HG03095 (cell line): Measurements from ENCODE around the gene G6PC3.
"Not testable (repeated sequence)": the region's sequence is repeated elsewhere in the genome, so short reads cannot be mapped to it uniquely, and the experiment has no call there.

Experiments
- ATAC-seq: cut with Tn5 transposase; IDR thresholded peaks from one replicate; pipeline ENCODE4 v1.9.1; 2021; ENCODE audit warnings: moderate library complexity; ENCODE audit not compliant: unreplicated experiment

G6PC3 gene

GRCh38 chr17:44082256-44082927, 11.9 kb downstream of the G6PC3 start:
- ATAC-seq = no peak

DNA sequence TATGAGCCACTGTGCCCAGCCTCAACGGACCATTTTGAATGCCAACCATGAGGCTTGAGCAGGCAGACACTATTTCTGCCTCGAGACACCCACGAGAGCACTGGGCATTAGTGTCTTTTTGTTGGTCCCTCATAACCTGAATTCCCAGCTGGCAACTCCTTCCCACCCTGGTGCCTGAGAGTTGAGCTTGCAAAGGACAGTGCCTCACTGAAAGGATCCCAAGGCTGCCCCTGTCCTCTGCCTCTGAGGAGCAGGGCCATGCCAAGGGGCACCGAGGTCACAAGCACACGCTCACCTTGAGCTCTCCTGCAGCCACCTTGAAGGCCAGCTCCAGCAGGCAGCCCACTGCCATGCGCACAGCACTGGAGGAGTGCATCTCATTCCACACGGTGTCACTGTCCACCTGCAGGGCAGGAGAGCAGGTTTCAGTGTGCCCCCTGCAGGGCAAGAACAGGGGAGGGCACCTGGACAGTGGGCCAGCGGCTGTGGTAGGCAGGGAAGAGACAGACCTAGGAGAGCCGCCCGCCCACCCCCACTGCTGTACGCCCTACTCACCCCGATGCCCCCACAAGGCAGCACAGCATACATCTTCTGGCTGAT, 12.8 kb downstream of the G6PC3 start:
- ATAC-seq = no peak

DNA sequence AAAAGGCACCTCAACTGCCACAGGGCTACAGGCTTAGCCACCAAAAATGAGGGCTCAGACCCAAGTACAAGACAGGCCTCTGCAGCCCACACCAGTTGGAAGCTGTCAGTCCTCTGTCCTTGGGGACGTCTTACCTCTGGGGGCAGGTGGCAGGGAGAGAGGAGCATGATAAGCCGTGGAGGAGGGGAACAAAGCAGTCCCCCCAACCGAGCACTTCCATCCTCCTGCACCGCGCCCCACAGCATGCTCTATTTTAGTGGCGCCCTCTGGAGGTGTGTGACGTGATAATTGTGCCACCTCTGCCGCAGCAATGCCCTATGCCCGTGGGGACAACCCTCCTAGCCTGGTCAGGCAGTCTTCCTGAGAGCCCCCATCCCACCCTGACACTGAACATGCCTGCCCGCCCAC, 13.6 kb downstream of the G6PC3 start:
- ATAC-seq = no peak

DNA sequence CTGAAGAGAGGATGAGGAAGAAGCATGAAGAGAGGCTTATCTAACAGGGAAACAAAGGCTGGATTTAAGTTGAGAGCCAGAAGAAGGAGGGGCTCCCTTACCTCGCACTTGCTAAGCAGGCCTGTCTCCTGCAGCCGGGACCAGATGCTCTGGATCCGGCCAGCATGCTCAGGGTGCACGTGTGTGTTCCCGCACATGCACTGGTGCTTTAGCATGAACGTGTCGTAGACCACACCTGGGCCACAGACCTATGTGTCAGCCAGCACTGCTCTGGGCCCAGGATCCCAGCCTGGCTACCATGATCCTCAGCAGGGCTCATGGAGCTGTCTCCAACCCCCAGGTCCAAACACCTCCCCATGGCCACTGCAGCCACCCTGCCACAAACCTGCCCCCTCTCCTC, 14.4 kb downstream of the G6PC3 start:
- no peak for ATAC-seq

GRCh38 chr17:44085908-44086307, 15.4 kb downstream of the G6PC3 start:
- no peak for ATAC-seq

- ATAC-seq = no peak
Observed at GRCh38 chr17:44086364-44087311, 16.1 kb downstream of the G6PC3 start.

DNA sequence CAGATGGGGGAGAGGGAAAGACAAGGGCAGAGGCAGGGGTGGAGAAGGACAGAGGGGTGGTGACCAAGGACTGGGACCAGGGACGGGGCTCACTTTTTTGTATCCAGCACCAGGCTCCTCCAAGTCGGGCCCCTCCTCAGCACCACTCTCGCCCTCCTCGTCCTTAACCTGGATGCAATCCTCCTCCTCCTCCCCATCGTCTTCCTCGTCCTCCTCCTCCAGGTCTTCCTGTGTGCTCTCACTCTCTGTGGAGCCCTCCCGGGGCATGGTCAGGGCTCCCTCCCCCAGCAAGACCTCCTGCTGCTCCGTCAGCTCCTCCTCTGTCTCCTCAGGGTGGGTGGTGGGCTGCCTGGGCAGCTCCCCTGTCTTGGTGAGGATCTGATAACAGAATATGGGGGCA, 16.8 kb downstream of the G6PC3 start:
- no peak for ATAC-seq

DNA sequence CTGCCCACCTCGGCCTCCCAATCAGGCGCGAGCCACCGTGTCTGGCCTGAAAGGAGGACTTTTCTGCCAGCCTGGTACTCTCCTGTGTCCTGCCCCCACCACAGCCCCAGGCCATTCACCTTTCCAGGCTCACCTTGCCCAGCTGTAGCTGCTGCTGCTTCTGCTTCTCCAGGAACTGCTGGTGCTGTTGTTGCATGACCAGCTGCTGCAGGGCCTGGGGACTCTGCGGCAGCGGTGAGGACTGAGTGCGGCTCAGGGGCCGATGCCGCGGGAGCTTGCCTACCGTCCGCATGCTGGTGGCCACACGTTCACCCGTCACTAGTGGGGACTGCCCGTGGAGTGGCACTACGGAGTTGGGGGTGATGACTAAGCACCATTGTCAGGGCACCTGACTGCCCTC, 17.7 kb downstream of the G6PC3 start:
- no peak for ATAC-seq

DNA sequence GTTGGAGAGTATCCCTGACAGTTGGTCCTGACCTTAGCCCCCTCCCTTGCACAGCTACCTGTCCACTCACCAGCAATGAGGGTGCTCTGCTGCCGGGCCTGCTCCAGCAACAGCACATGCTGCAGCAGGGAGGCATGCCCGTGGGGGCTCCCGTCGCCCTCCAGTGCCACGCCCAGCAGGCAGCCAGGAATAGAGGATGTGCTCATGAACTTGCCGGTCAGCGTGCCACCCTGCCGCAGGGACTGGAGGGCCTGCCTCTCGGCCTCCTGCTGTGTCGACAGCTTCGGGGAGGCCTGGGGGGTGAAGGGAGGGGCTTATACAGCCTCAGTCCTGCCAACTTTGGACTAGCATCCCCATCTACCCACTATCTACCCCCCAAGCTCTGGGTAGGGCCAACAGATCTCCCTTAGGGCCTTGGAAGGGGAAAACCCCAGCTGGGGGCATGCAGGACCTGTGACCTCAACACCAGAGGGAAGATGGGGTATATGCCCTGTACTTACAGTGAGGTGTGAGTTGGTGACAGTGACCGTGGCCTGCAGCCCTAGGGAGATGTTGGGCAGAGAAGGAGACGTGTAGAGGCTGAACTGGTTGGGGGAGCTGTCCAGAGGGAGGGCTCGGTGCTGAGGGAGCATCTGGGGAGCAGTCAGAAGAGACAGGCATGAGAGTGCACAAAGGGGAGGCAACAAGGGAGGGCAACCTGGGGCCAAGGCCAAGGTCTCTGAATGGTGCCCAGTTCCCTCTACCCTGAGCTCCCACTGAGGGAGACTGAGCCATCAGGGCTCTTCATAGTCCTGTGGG, 20.9 kb downstream of the G6PC3 start:
- ATAC-seq = no peak

DNA sequence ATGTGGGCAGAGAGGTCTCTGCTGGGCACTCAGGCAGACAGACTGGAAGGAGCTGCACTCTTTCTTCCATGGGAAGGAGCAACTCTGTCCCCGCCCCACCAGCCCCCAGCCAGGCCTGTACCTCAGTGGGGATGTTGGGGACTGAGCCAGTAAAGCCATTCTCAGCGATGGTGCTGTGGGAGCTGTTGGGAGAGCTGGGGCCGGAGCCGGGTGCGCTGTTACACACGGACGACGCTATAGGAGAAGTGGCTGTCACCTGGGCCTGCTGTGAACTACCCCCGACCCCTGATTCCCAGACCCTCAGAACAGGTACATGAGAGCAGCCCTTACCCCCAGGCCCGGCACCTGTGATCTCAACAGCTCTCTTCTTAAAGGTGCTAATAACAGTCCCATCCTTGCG, 21.5 kb downstream of the G6PC3 start:
- no peak for ATAC-seq

GRCh38 chr17:44093231-44093900, 22.8 kb downstream of the G6PC3 start:
- no peak for ATAC-seq

GRCh38 chr17:44094701-44095387, 24.3 kb downstream of the G6PC3 start:
- no peak for ATAC-seq

DNA sequence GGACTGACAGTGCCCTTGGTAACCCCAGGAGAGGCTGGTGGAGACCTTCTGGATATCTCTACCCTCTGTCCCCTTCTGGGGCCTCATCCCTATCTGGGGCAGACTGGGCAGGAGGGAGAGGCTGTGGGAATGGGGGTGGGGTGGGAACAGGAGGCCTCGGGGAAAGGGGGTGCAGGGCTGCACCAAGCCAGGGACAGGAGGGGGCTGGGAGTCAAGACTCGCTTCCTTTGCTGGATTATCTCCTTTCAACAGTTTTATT, 24.8 kb downstream of the G6PC3 start:
- no peak for ATAC-seq

DNA sequence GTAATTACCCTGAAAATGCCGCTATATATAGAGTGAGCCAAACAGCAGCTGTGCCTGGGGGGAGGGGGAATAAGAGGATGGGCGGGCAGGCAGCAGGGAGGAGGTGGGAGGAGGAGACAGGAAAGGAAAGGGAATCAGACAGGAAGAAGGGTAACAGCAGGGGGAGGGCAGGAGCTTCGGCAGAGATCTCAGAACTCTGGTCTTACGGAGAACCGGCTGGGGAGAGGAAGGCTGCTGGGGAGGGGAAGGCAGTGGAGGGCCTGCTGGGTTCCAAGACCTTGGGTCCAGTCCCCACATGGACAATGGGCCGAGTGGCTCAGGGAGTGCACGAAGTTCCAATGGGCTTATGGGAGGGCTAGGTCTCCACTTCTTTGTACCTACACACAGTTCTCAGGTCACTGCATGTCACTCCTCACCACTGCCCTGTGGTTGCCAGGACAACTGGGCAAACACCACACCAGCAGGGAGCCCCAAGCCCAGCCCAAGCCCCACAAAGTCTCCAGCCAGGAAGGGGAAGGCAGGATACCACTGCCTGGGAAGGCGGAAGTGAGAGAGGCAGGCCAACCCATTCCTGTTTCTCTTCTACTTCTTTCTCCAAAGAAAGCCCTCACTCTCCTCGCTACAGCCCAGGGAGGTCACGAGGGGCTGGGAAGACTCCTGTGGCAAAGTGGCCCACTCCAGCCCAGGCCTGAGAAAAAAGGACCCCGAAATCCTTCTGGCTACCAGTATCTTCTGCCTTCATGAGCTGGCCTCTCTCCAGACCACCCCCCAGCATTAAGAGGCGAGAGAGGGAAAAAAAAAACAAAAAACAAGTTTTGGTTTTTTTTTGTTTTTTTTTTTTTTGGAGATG, 25.3 kb downstream of the G6PC3 start:
- no peak for ATAC-seq

DNA sequence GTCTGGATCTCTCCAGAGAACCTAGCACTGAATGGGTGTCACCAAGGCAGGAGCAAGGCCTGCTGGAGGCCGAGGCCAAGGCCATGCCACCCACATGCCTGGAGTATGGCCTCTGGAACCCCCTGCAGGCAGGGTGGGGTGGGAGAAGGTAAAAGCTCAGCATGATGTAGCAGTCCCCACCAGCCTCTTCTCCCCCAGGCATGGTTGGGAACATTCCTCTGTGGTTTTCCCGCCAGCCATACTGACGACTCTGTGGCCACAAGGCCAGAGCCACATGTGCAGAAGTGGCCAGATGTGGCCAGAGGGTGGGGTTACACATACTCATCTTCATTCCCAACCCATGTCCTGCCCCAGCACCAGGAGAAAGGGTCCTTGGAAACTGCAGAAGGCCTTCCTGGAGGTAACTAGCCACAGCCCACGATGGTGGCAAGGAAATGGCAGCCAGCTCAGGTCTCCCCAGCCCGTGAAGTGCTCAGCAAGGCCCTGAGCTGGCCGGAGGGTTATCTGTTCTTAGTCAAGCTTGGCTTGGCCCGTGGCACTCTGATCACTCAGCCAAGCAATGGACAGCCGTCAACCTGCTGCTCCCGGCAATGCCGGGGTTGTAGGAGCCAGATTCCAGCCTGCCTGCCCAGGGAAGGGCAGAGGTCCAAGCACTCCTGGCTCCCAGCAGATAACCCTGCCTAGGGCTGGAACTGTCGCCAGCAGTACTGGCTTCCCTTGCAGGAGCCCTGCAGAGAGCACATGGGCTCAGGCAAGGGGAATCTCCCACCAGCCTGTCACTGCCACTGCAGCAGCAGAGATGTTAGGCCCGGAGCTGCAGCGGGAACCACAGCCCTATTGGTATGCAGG, 26.8 kb downstream of the G6PC3 start:
- ATAC-seq = no peak

GRCh38 chr17:44101858-44102257, 31.3 kb downstream of the G6PC3 start:
- ATAC-seq = not testable (repeated sequence)

GRCh38 chr17:44102849-44103622, 32.5 kb downstream of the G6PC3 start:
- no peak for ATAC-seq

- no peak for ATAC-seq
Observed at GRCh38 chr17:44105483-44105882, 34.9 kb downstream of the G6PC3 start.
